WTC11 (cell line): Measurements from ENCODE around the gene METTL25B. TPM values are rescaled to one million over a fixed set of nuclear protein-coding genes. Genes with fewer than 3 reads are reported as not detected.

Experiments
- ATAC-seq: fragments of 200-7000 bp; cut with Tn5 transposase; 2 replicates; pipeline ENCODE4 v1.10.0; 2021; ENCODE audit warnings: mild to moderate bottlenecking, moderate library complexity
- CTCF ChIA-PET: fragments of 300-600 bp; sonication (Branson Sonifier 250); formaldehyde crosslinking; loops from one replicate; lab custom pipeline; 2021; ENCODE audit warnings: antibody characterized with exemption; lab: Charles Lee
- POLR2A ChIA-PET: fragments of 350-600 bp; sonication (Branson Sonifier 250); formaldehyde crosslinking; loops from one replicate; lab custom pipeline; 2021; ENCODE audit warnings: antibody characterized with exemption; lab: Charles Lee
- DNase-seq: peaks from one replicate; pipeline ENCODE4 v3.0.0; 2021; ENCODE audit warnings: low spot score
- H3K27ac Mint-ChIP-seq: 2 replicates; pipeline ENCODE4 v1.8.0; 2021; ENCODE audit warnings: mixed read lengths
- H3K27me3 Mint-ChIP-seq: 2 replicates; pipeline ENCODE4 v1.8.0; 2021; ENCODE audit warnings: low read depth, mild to moderate bottlenecking, moderate library complexity, mixed read lengths
- H3K36me3 Mint-ChIP-seq: 2 replicates; pipeline ENCODE4 v1.8.0; 2021; ENCODE audit warnings: mixed read lengths
- H3K4me1 Mint-ChIP-seq: 2 replicates; pipeline ENCODE4 v1.8.0; 2022; ENCODE audit warnings: mixed read lengths
- H3K4me3 Mint-ChIP-seq: 2 replicates; pipeline ENCODE4 v1.8.0; 2021; ENCODE audit warnings: mild to moderate bottlenecking, moderate library complexity, mixed read lengths
- H3K9me3 Mint-ChIP-seq: 2 replicates; pipeline ENCODE4 v1.8.0; 2021; ENCODE audit warnings: mixed read lengths
- AR ChIP-seq: fragments of 250-450 bp; sonication (Bioruptor Pico); IDR thresholded peaks from 2 replicates; pipeline ENCODE4 v1.9.0; 2021; ENCODE audit warnings: mild to moderate bottlenecking
- ATF3 ChIP-seq: sonication (generic); formaldehyde crosslinking; conservative IDR thresholded peaks from 2 replicates; pipeline ENCODE4 v1.8.1; 2022; ENCODE audit warnings: mild to moderate bottlenecking, missing genetic modification reagents
- E2F1 ChIP-seq: sonication (generic); formaldehyde crosslinking; IDR thresholded peaks from 2 replicates; pipeline ENCODE4 v1.8.0; 2022; ENCODE audit warnings: mild to moderate bottlenecking, missing genetic modification reagents
- FOXJ3 ChIP-seq: sonication (generic); formaldehyde crosslinking; IDR thresholded peaks from 2 replicates; pipeline ENCODE4 v1.9.0; 2021; ENCODE audit warnings: missing genetic modification reagents, mild to moderate bottlenecking, borderline replicate concordance
- FOXK1 ChIP-seq: sonication (generic); formaldehyde crosslinking; IDR thresholded peaks from 2 replicates; pipeline ENCODE4 v1.8.0; 2022; ENCODE audit warnings: mild to moderate bottlenecking, moderate library complexity, missing genetic modification reagents
- GRHL2 ChIP-seq: fragments of 250-450 bp; sonication (Bioruptor Pico); IDR thresholded peaks from 2 replicates; pipeline ENCODE4 v1.8.0; 2022; ENCODE audit warnings: mild to moderate bottlenecking, moderate library complexity; ENCODE audit not compliant: insufficient replicate concordance, severe bottlenecking
- JUN ChIP-seq: sonication (generic); formaldehyde crosslinking; IDR thresholded peaks from 2 replicates; pipeline ENCODE4 v1.8.0; 2023; ENCODE audit warnings: mild to moderate bottlenecking, missing genetic modification reagents
- MYBL2 ChIP-seq: sonication (generic); formaldehyde crosslinking; IDR thresholded peaks from 2 replicates; pipeline ENCODE4 v1.8.1; 2023; ENCODE audit warnings: mild to moderate bottlenecking, moderate library complexity, missing genetic modification reagents
- PRRX2 ChIP-seq: fragments of 250-450 bp; sonication (Bioruptor Pico); IDR thresholded peaks from 2 replicates; pipeline ENCODE4 v1.8.0; 2021; ENCODE audit warnings: mild to moderate bottlenecking
- SP1 ChIP-seq: sonication (generic); formaldehyde crosslinking; conservative IDR thresholded peaks from 2 replicates; pipeline ENCODE4 v1.8.1; 2022; ENCODE audit warnings: missing genetic modification reagents
- STAT6 ChIP-seq: sonication (generic); formaldehyde crosslinking; conservative IDR thresholded peaks from 2 replicates; pipeline ENCODE4 v1.8.1; 2023; ENCODE audit warnings: mild to moderate bottlenecking, low read depth, missing genetic modification reagents, moderate library complexity
- USF1 ChIP-seq: sonication (generic); formaldehyde crosslinking; IDR thresholded peaks from 2 replicates; pipeline ENCODE4 v1.8.0; 2022; ENCODE audit warnings: mild to moderate bottlenecking, missing genetic modification reagents
- USF2 ChIP-seq: sonication (generic); formaldehyde crosslinking; IDR thresholded peaks from 2 replicates; pipeline ENCODE4 v1.8.1; 2023; ENCODE audit warnings: mild to moderate bottlenecking, missing genetic modification reagents, moderate library complexity
- ZBTB21 ChIP-seq: sonication (generic); formaldehyde crosslinking; IDR thresholded peaks from 2 replicates; pipeline ENCODE4 v1.8.1; 2023; ENCODE audit warnings: mild to moderate bottlenecking, missing genetic modification reagents, borderline replicate concordance
- ZMAT4 ChIP-seq: fragments of 250-450 bp; sonication (Bioruptor Pico); IDR thresholded peaks from 2 replicates; pipeline ENCODE4 v1.9.0; 2021; ENCODE audit warnings: mild to moderate bottlenecking
- ZNF281 ChIP-seq: sonication (generic); formaldehyde crosslinking; IDR thresholded peaks from 2 replicates; pipeline ENCODE4 v1.8.0; 2023; ENCODE audit warnings: mild to moderate bottlenecking, missing genetic modification reagents
- ZNF396 ChIP-seq: fragments of 250-450 bp; sonication (Bioruptor Pico); IDR thresholded peaks from 2 replicates; pipeline ENCODE4 v1.8.0; 2021; ENCODE audit warnings: mild to moderate bottlenecking, moderate library complexity, borderline replicate concordance
- ZNF671 ChIP-seq: fragments of 250-450 bp; sonication (Bioruptor Pico); IDR thresholded peaks from 2 replicates; pipeline ENCODE4 v1.8.0; 2021; ENCODE audit warnings: mild to moderate bottlenecking
- ZSCAN18 ChIP-seq: fragments of 250-450 bp; sonication (Bioruptor Pico); IDR thresholded peaks from 2 replicates; pipeline ENCODE4 v2.1.2; 2022; ENCODE audit warnings: mild to moderate bottlenecking, moderate library complexity
- total RNA-seq: library from RNA; stranded (reverse); gene quantifications from 3 replicates; pipeline ENCODE4 v1.2.3, GENCODE V29; 2021

Gene METTL25B
- total RNA-seq, 1 experiment from 2014 or later, result 32.0 TPM

GRCh38 chr1:156773607-156774006, 45.3 kb downstream of the METTL25B start:
- no peaks in the 10 kb centered on the region for H3K9me3 Mint-ChIP-seq
- H3K4me1 Mint-ChIP-seq, result peaks cover 24% of the 10 kb centered on the region
- ChIA-PET POLR2A (no interaction called here), CTCF (interaction anchor here (1.0 to 1.5 kb wide), 3 partner anchors 48 to 150 kb away, joined by 3 to 4 read pairs (median 3); no protein-coding TSS in a partner anchor)
- peak overlapping the region; percentile 23; the same call in 1 of the 2 replicates for H3K27ac Mint-ChIP-seq
- ATAC-seq (no peak), DNase-seq (no peak)
- no peak overlapping the region for H3K4me3 Mint-ChIP-seq
- peaks cover 16% of the 10 kb centered on the region for H3K36me3 Mint-ChIP-seq
- TF ChIP-seq ZNF281 (CRISPR knock-in tag), result no peak
- TF ChIP-seq ZBTB21 (CRISPR knock-in tag), result no peak
- no peak for TF ChIP-seq STAT6 (CRISPR knock-in tag)
- TF ChIP-seq ZMAT4 (CRISPR knock-in tag), result no peak
- TF ChIP-seq FOXK1 (CRISPR knock-in tag), result no peak
- no peak for TF ChIP-seq MYBL2
- no peak for TF ChIP-seq ZNF396 (CRISPR knock-in tag)
- no peak for TF ChIP-seq SP1 (CRISPR knock-in tag)
- no peak for TF ChIP-seq PRRX2 (CRISPR knock-in tag)
- TF ChIP-seq ZSCAN18, result no peak
- no peak for TF ChIP-seq E2F1 (CRISPR knock-in tag)
- no peak for TF ChIP-seq USF2 (CRISPR knock-in tag)
- no peak for TF ChIP-seq AR (CRISPR knock-in tag)
- TF ChIP-seq JUN (CRISPR knock-in tag), result no peak
- TF ChIP-seq ATF3 (CRISPR knock-in tag), result no peak
- no peak for TF ChIP-seq GRHL2 (CRISPR knock-in tag)
- TF ChIP-seq FOXJ3 (CRISPR knock-in tag), result no peak
- TF ChIP-seq USF1, result no peak
- TF ChIP-seq ZNF671 (CRISPR knock-in tag), result no peak
- no peaks in the 10 kb centered on the region for H3K27me3 Mint-ChIP-seq
